Ovary (tissue), 3 donors: ENCODE measurements around the gene RAMACL.

Experiments
- EP300 ChIP-seq: sonication (generic); formaldehyde crosslinking; IDR thresholded peaks from one replicate; pipeline ENCODE4 v1.6.1; 2017; ENCODE audit warnings: antibody characterized with exemption
- POLR2A ChIP-seq: fragments of 450-650 bp; IDR thresholded peaks from one replicate; pipeline ENCODE4 v1.6.1; 2017; ENCODE audit warnings: antibody characterized with exemption, mild to moderate bottlenecking, moderate library complexity
- TF ChIP-seq, protein P1 (sequence below), 3 donors: fragments of 450-650 bp in 2 of 3; fragments of 200-600 bp in 1 of 3; IDR thresholded peaks; one replicate each; pipeline versions ENCODE4 v1.5.1 to v1.8.0; 2016 to 2022; ENCODE audit warnings: antibody characterized with exemption in 3 of 3, mild to moderate bottlenecking in 1 of 3
- donor health status: DM: no; HTN: no; CAD: no.

DNA sequence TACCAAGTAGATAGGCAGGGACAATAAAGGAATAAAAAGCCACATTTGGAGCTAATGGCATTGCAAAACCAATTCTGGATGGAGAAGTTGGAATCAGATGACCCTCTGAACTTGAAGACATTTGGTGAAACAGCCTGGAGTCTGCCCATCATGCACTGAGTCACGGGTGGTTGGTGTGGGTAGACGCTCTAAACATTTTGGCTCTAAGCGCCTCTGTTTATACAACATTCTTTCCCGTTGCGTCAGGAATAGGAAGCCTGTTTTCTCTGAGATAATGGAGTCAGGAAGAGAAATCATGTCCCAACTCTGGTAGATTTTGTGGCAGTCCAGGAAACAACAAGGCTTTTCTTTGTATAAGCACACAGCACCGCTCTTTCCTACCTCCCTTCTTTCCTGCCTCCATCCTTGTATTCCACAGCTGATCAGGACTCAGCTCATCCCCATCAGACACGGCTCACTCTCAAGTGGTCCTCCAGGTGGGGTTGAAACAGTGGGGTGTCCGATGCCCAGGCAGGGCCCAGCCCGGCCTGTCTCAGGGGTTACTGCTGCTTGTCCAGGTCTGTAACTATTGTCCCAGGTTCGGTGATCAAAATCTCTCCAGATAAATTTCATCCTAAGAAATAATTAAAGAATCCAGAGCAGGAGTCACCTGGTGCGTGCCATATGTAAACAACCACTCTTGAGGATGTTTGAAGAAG, 12.1 kb upstream of the RAMACL start:
- TF ChIP-seq, protein P1, sequence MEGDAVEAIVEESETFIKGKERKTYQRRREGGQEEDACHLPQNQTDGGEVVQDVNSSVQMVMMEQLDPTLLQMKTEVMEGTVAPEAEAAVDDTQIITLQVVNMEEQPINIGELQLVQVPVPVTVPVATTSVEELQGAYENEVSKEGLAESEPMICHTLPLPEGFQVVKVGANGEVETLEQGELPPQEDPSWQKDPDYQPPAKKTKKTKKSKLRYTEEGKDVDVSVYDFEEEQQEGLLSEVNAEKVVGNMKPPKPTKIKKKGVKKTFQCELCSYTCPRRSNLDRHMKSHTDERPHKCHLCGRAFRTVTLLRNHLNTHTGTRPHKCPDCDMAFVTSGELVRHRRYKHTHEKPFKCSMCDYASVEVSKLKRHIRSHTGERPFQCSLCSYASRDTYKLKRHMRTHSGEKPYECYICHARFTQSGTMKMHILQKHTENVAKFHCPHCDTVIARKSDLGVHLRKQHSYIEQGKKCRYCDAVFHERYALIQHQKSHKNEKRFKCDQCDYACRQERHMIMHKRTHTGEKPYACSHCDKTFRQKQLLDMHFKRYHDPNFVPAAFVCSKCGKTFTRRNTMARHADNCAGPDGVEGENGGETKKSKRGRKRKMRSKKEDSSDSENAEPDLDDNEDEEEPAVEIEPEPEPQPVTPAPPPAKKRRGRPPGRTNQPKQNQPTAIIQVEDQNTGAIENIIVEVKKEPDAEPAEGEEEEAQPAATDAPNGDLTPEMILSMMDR (IDR thresholded peaks at IDR 0.05), result peak in 1 of 3 donors; percentile 9
- TF ChIP-seq POLR2A (no peak), EP300 (no peak)
